TTC549 (cell line): Measurements from ENCODE around the gene LPAR1.

Source experiments
- FAIRE-seq: peaks from 2 replicates; lab custom pipeline; 2012; peaks lifted over from hg19 to GRCh38; lab: Jason Lieb, UNC

Gene LPAR1

GRCh38 chr9:110951805-110952539 lies 86.3 kb downstream of the LPAR1 start:
- no peak for FAIRE-seq

- FAIRE-seq, result no peak
Measured at GRCh38 chr9:110950041-110950645, 88.1 kb downstream of the LPAR1 start.

GRCh38 chr9:110949081-110949480 lies 89.2 kb downstream of the LPAR1 start:
- no peak for FAIRE-seq

GRCh38 chr9:110947491-110948044 lies 90.7 kb downstream of the LPAR1 start:
- no peak for FAIRE-seq

- FAIRE-seq, result no peak
Measured at GRCh38 chr9:110942522-110942921, 95.7 kb downstream of the LPAR1 start.

GRCh38 chr9:110940951-110941557 lies 97.2 kb downstream of the LPAR1 start:
- FAIRE-seq, result no peak

GRCh38 chr9:110939573-110939972 lies 98.7 kb downstream of the LPAR1 start:
- FAIRE-seq, result no peak

- FAIRE-seq, result no peak
Measured at GRCh38 chr9:110939047-110939446, 99.2 kb downstream of the LPAR1 start.

- no peak for FAIRE-seq
Measured at GRCh38 chr9:110938242-110938641, 100.0 kb downstream of the LPAR1 start.

GRCh38 chr9:110936719-110937452 lies 101.4 kb downstream of the LPAR1 start:
- no peak for FAIRE-seq

- FAIRE-seq, result no peak
Measured at GRCh38 chr9:110936237-110936636, 102.0 kb downstream of the LPAR1 start.

GRCh38 chr9:110935829-110936228 lies 102.4 kb downstream of the LPAR1 start:
- no peak for FAIRE-seq

GRCh38 chr9:110933350-110934001 lies 104.8 kb downstream of the LPAR1 start:
- no peak for FAIRE-seq

GRCh38 chr9:110932863-110933262 lies 105.4 kb downstream of the LPAR1 start:
- FAIRE-seq, result no peak

- FAIRE-seq, result no peak
Measured at GRCh38 chr9:110928599-110928998, 109.7 kb downstream of the LPAR1 start.

GRCh38 chr9:110926828-110927487 lies 111.3 kb downstream of the LPAR1 start:
- FAIRE-seq, result no peak

GRCh38 chr9:110923601-110924000 lies 114.7 kb downstream of the LPAR1 start:
- FAIRE-seq, result no peak

GRCh38 chr9:110922145-110922544 lies 116.1 kb downstream of the LPAR1 start:
- FAIRE-seq, result no peak

GRCh38 chr9:110921705-110922104 lies 116.6 kb downstream of the LPAR1 start:
- no peak for FAIRE-seq

GRCh38 chr9:110919609-110920008 lies 118.7 kb downstream of the LPAR1 start:
- no peak for FAIRE-seq

GRCh38 chr9:110919050-110919435 lies 119.2 kb downstream of the LPAR1 start:
- no peak for FAIRE-seq
